ENCODE results near the gene ANKRD11.
"Not testable (repeated sequence)": the region's sequence is repeated elsewhere in the genome, so short reads cannot be mapped to it uniquely, and the experiment has no call there.

The ANKRD11 gene

DNA sequence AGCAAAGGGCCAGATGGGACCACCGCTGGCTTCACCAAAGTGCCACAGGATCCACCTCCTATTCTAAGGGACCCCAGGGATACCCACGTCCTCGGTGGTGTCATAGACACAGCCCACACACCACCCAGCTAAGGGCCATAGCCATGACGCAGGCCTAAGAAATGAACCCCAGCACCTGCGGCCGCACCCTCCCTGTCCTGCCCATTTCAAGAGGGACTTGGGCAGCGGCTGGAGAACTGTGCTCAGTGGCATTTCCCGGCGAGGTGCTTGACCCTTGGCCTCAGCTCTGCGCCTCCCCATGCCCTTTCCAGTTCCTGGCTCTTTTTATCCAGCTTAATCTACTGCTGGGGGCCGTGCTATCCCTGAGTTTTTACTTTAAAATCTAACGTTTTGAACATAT is 245.6 kb downstream of the ANKRD11 start:
- Histone ChIP-seq H3K36me3 (replicated peaks in 1 of 2; ENCODE audit: control insufficient read depth in 2 of 2, insufficient read depth in 2 of 2, low read length in 2 of 2) (no peaks in the 10 kb centered on the region), H3K9ac (ENCODE audit: low read depth, low read length, poor library complexity) (peak overlapping the region; percentile 70), H2BK5ac (ENCODE audit: low read length) (no peak overlapping the region), H4K91ac (ENCODE audit: low read depth, low read length, poor library complexity) (no peak overlapping the region), H3K4me1 (ENCODE audit: control insufficient read depth in 2 of 2, insufficient read depth in 1 of 2, low read depth in 1 of 2, low read length in 2 of 2) (peaks cover 0 to 3% of the 10 kb centered on the region in 2 donors), H3K23ac (ENCODE audit: low read depth, low read length, poor library complexity) (no peak overlapping the region), H3K4me2 (ENCODE audit: insufficient read depth, low read length, poor library complexity, severe bottlenecking) (no peak overlapping the region), H3K27ac (replicated peaks; ENCODE audit: low read length) (no peak overlapping the region), H3K79me1 (ENCODE audit: low read depth, low read length) (peaks cover 3% of the 10 kb centered on the region), H3K18ac (ENCODE audit: low read length) (no peak overlapping the region), H2AK5ac (ENCODE audit: low read depth, low read length) (no peak overlapping the region), H3K4ac (ENCODE audit: low read length) (no peak overlapping the region), H2BK15ac (ENCODE audit: low read length) (no peak overlapping the region), H3K4me3 (ENCODE audit: low read length in 2 of 2) (peak overlapping the region in 1 of 2 donors; percentile 29), H2AFZ (ENCODE audit: low read length) (no peak overlapping the region), H3K14ac (ENCODE audit: low read length) (no peak overlapping the region), H2BK120ac (ENCODE audit: low read depth, low read length) (no peak overlapping the region), H3K27me3 (ENCODE audit: control insufficient read depth in 3 of 3, insufficient read depth in 3 of 3, low read depth in 1 of 3, low read length in 3 of 3) (peaks cover 0 to 3% (median 0%) of the 10 kb centered on the region in 3 experiments), H3K9me3 (replicated peaks in 1 of 2; ENCODE audit: control insufficient read depth in 2 of 2, insufficient read depth in 1 of 2, low read depth in 1 of 2, low read length in 2 of 2) (peaks cover under 1 to 4% of the 10 kb centered on the region in 2 donors), H2BK12ac (ENCODE audit: low read length) (no peak overlapping the region), H4K8ac (ENCODE audit: low read depth, low read length) (no peak overlapping the region)
- no CpG with 5 or more reads among the region's 12 CpGs for WGBS, 2 donors (ENCODE audit: extremely low coverage in 2 of 2, insufficient read length in 2 of 2, insufficient replicate concordance in 1 of 2)
- no peak for DNase-seq (ENCODE audit: low spot score)

DNA sequence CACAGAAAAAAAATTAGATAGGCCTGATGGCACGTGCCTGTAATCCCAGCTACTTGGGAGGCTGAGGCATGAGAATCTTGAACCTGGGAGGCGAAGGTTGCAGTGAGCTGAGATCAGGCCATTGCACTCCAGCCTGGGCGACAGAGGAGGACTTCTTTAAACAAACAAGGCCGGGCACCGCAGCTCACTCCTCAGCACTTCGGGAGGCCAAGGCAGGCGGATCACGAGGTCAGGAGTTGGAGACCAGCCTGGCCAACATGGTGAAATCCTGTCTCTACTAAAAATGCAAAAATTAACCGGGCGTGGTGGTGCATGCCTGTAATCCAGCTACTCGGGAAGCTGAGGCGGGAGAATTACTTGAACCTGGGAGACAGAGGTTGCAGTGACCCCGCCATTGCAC is 246.1 kb downstream of the ANKRD11 start:
- H3K4me1 ChIP-seq (ENCODE audit: control insufficient read depth in 2 of 2, insufficient read depth in 1 of 2, low read depth in 1 of 2, low read length in 2 of 2); H2AK5ac ChIP-seq (ENCODE audit: low read depth, low read length); H2BK15ac ChIP-seq (ENCODE audit: low read length); H3K27me3 ChIP-seq (ENCODE audit: control insufficient read depth in 3 of 3, insufficient read depth in 3 of 3, low read depth in 1 of 3, low read length in 3 of 3); H3K4me3 ChIP-seq (ENCODE audit: low read length in 2 of 2); H3K9me3 ChIP-seq (replicated peaks in 1 of 2; ENCODE audit: control insufficient read depth in 2 of 2, insufficient read depth in 1 of 2, low read depth in 1 of 2, low read length in 2 of 2); H3K4ac ChIP-seq (ENCODE audit: low read length); H3K9ac ChIP-seq (ENCODE audit: low read depth, low read length, poor library complexity); H2AFZ ChIP-seq (ENCODE audit: low read length); H3K14ac ChIP-seq (ENCODE audit: low read length); H3K27ac ChIP-seq (replicated peaks; ENCODE audit: low read length); H2BK12ac ChIP-seq (ENCODE audit: low read length); H3K79me1 ChIP-seq (ENCODE audit: low read depth, low read length); H3K36me3 ChIP-seq (replicated peaks in 1 of 2; ENCODE audit: control insufficient read depth in 2 of 2, insufficient read depth in 2 of 2, low read length in 2 of 2); DNase-seq (ENCODE audit: low spot score); H3K23ac ChIP-seq (ENCODE audit: low read depth, low read length, poor library complexity); H4K91ac ChIP-seq (ENCODE audit: low read depth, low read length, poor library complexity); H4K8ac ChIP-seq (ENCODE audit: low read depth, low read length); H2BK120ac ChIP-seq (ENCODE audit: low read depth, low read length); H3K18ac ChIP-seq (ENCODE audit: low read length); H2BK5ac ChIP-seq (ENCODE audit: low read length); H3K4me2 ChIP-seq (ENCODE audit: insufficient read depth, low read length, poor library complexity, severe bottlenecking): not testable (repeated sequence)
- no CpG with 5 or more reads among the region's 13 CpGs for WGBS, 2 donors (ENCODE audit: extremely low coverage in 2 of 2, insufficient read length in 2 of 2, insufficient replicate concordance in 1 of 2)

DNA sequence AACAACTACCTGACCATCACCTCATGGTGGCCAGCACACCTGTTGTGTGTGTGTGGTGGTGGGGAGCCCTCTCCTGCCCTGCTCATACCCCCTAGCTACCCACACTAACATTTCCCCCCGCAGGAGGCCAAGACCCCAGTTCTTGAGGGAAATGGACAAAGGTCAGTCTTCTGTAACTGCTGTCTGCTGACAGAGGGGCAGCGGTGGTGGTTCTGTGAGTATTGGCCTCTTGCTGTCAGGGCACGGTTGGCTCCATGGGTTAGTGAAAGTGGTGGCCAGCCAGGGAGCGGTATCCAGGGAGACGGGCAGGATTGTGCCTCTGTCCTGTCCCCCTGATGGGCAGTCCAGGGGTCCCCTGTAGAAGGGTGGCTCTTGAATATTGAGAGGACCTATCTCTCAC is 246.7 kb downstream of the ANKRD11 start:
- Histone ChIP-seq H2BK12ac (ENCODE audit: low read length) (no peak overlapping the region), H2BK15ac (ENCODE audit: low read length) (no peak overlapping the region), H2AFZ (ENCODE audit: low read length) (no peak overlapping the region), H4K8ac (ENCODE audit: low read depth, low read length) (no peak overlapping the region), H3K18ac (ENCODE audit: low read length) (no peak overlapping the region), H3K36me3 (replicated peaks in 1 of 2; ENCODE audit: control insufficient read depth in 2 of 2, insufficient read depth in 2 of 2, low read length in 2 of 2) (no peaks in the 10 kb centered on the region), H3K23ac (ENCODE audit: low read depth, low read length, poor library complexity) (peak overlapping the region; percentile 39), H3K4ac (ENCODE audit: low read length) (no peak overlapping the region), H4K91ac (ENCODE audit: low read depth, low read length, poor library complexity) (no peak overlapping the region), H3K27me3 (ENCODE audit: control insufficient read depth in 3 of 3, insufficient read depth in 3 of 3, low read depth in 1 of 3, low read length in 3 of 3) (peaks cover 0 to 3% (median 0%) of the 10 kb centered on the region in 3 experiments), H3K9ac (ENCODE audit: low read depth, low read length, poor library complexity) (no peak overlapping the region), H3K9me3 (replicated peaks in 1 of 2; ENCODE audit: control insufficient read depth in 2 of 2, insufficient read depth in 1 of 2, low read depth in 1 of 2, low read length in 2 of 2) (peaks cover 0 to 4% of the 10 kb centered on the region in 2 donors), H3K4me3 (ENCODE audit: low read length in 2 of 2) (peak overlapping the region in 1 of 2 donors; percentile 41), H3K14ac (ENCODE audit: low read length) (no peak overlapping the region), H3K4me2 (ENCODE audit: insufficient read depth, low read length, poor library complexity, severe bottlenecking) (no peak overlapping the region), H2AK5ac (ENCODE audit: low read depth, low read length) (no peak overlapping the region), H3K4me1 (ENCODE audit: control insufficient read depth in 2 of 2, insufficient read depth in 1 of 2, low read depth in 1 of 2, low read length in 2 of 2) (peaks cover 0 to 3% of the 10 kb centered on the region in 2 donors), H3K79me1 (ENCODE audit: low read depth, low read length) (peaks cover 3% of the 10 kb centered on the region), H3K27ac (replicated peaks; ENCODE audit: low read length) (no peak overlapping the region), H2BK120ac (ENCODE audit: low read depth, low read length) (no peak overlapping the region), H2BK5ac (ENCODE audit: low read length) (no peak overlapping the region)
- DNase-seq (ENCODE audit: low spot score): no peak
- WGBS, 2 donors (ENCODE audit: extremely low coverage in 2 of 2, insufficient read length in 2 of 2, insufficient replicate concordance in 1 of 2): no CpG with 5 or more reads among the region's 5 CpGs

DNA sequence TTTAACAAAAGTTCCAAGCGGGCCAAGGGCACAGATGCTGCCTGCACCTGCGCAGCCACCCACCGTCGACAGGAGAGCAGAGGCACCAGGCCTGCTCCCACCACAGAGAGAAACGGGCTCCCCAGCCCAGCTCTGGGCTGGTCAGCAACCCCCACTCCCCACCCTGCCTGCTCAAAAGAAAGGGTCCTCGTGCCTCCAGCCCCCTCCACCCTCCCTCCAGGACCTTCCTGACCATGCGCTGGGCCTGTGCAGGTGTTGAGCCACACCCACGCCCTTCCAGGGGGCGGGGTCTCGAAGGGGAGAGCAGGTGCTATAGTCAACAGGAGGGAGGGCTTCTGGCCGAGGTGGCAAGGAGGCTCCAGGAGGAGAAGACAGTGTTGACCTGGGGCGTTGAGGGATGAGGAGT is 247.6 kb downstream of the ANKRD11 start:
- H3K23ac ChIP-seq (ENCODE audit: low read depth, low read length, poor library complexity): no peak overlapping the region
- no peak overlapping the region for H3K14ac ChIP-seq (ENCODE audit: low read length)
- no peak overlapping the region for H4K8ac ChIP-seq (ENCODE audit: low read depth, low read length)
- H3K18ac ChIP-seq (ENCODE audit: low read length): no peak overlapping the region
- no peak overlapping the region for H2BK15ac ChIP-seq (ENCODE audit: low read length)
- no peaks in the 10 kb centered on the region for H3K27me3 ChIP-seq (ENCODE audit: control insufficient read depth in 3 of 3, insufficient read depth in 3 of 3, low read depth in 1 of 3, low read length in 3 of 3)
- no peak overlapping the region for H4K91ac ChIP-seq (ENCODE audit: low read depth, low read length, poor library complexity)
- no peak overlapping the region for H2AK5ac ChIP-seq (ENCODE audit: low read depth, low read length)
- H3K4ac ChIP-seq (ENCODE audit: low read length): no peak overlapping the region
- no peak overlapping the region for H3K4me3 ChIP-seq (ENCODE audit: low read length in 2 of 2)
- H2AFZ ChIP-seq (ENCODE audit: low read length): no peak overlapping the region
- WGBS, 2 donors (ENCODE audit: extremely low coverage in 2 of 2, insufficient read length in 2 of 2, insufficient replicate concordance in 1 of 2): no CpG with 5 or more reads among the region's 12 CpGs
- H3K9me3 ChIP-seq (replicated peaks in 1 of 2; ENCODE audit: control insufficient read depth in 2 of 2, insufficient read depth in 1 of 2, low read depth in 1 of 2, low read length in 2 of 2): peaks cover 0 to 2% of the 10 kb centered on the region in 2 donors
- no peak overlapping the region for H2BK12ac ChIP-seq (ENCODE audit: low read length)
- H2BK120ac ChIP-seq (ENCODE audit: low read depth, low read length): no peak overlapping the region
- H2BK5ac ChIP-seq (ENCODE audit: low read length): no peak overlapping the region
- DNase-seq (ENCODE audit: low spot score): no peak
- no peak overlapping the region for H3K4me2 ChIP-seq (ENCODE audit: insufficient read depth, low read length, poor library complexity, severe bottlenecking)
- no peaks in the 10 kb centered on the region for H3K36me3 ChIP-seq (replicated peaks in 1 of 2; ENCODE audit: control insufficient read depth in 2 of 2, insufficient read depth in 2 of 2, low read length in 2 of 2)
- H3K27ac ChIP-seq (replicated peaks; ENCODE audit: low read length): no peak overlapping the region
- H3K79me1 ChIP-seq (ENCODE audit: low read depth, low read length): peaks cover 3% of the 10 kb centered on the region
- no peak overlapping the region for H3K9ac ChIP-seq (ENCODE audit: low read depth, low read length, poor library complexity)
- H3K4me1 ChIP-seq (ENCODE audit: control insufficient read depth in 2 of 2, insufficient read depth in 1 of 2, low read depth in 1 of 2, low read length in 2 of 2): peaks cover 0 to 3% of the 10 kb centered on the region in 2 donors
